Activated naive CD4-positive, alpha-beta T cell treated with anti-CD3 and anti-CD28 coated beads, Interleukin-2, amount 10 ng/mL, durations not matched to agents 7 days and 5 days (primary cell): ENCODE data around the gene NLGN1.

Source experiments
- CTCF ChIA-PET: fragments of 350-600 bp; sonication (Branson Sonifier 250); formaldehyde crosslinking; loops from one replicate; lab custom pipeline; 2021; ENCODE audit warnings: antibody characterized with exemption; lab: Charles Lee
- DNase-seq: peaks from one replicate; pipeline ENCODE4 v3.0.0-alpha.2; 2020
- H3K27ac Mint-ChIP-seq: one replicate; pipeline ENCODE4 v1.8.0; 2021; ENCODE audit warnings: mild to moderate bottlenecking, moderate library complexity, mixed read lengths
- H3K27me3 Mint-ChIP-seq: one replicate; pipeline ENCODE4 v1.8.0; 2021; ENCODE audit warnings: mild to moderate bottlenecking, mixed read lengths
- H3K36me3 Mint-ChIP-seq: one replicate; pipeline ENCODE4 v1.8.0; 2021; ENCODE audit warnings: mixed read lengths
- H3K4me1 Mint-ChIP-seq: one replicate; pipeline ENCODE4 v1.8.0; 2021; ENCODE audit warnings: mixed read lengths
- H3K4me3 Mint-ChIP-seq: one replicate; pipeline ENCODE4 v1.8.0; 2021; ENCODE audit warnings: mild to moderate bottlenecking, moderate library complexity, mixed read lengths
- H3K9me3 Mint-ChIP-seq: one replicate; pipeline ENCODE4 v1.8.0; 2021; ENCODE audit warnings: mixed read lengths

Gene NLGN1

GRCh38 chr3:173887888-173888287 is 490.3 kb downstream of the NLGN1 start:
- CTCF ChIA-PET: no interaction called here
- H3K4me3 Mint-ChIP-seq: no peak overlapping the region
- no peaks in the 10 kb centered on the region for H3K36me3 Mint-ChIP-seq
- no peaks in the 10 kb centered on the region for H3K27me3 Mint-ChIP-seq
- DNase-seq: no peak
- no peaks in the 10 kb centered on the region for H3K4me1 Mint-ChIP-seq
- H3K27ac Mint-ChIP-seq: no peak overlapping the region
- H3K9me3 Mint-ChIP-seq: no peaks in the 10 kb centered on the region

- no peak for DNase-seq
- CTCF ChIA-PET: no interaction called here
Observed at GRCh38 chr3:173889596-173889995, 492.1 kb downstream of the NLGN1 start.

GRCh38 chr3:173890091-173890490 is 492.5 kb downstream of the NLGN1 start:
- no peaks in the 10 kb centered on the region for H3K36me3 Mint-ChIP-seq
- peaks cover 1% of the 10 kb centered on the region for H3K9me3 Mint-ChIP-seq
- no peaks in the 10 kb centered on the region for H3K27me3 Mint-ChIP-seq
- DNase-seq: no peak
- H3K27ac Mint-ChIP-seq: no peak overlapping the region
- no peak overlapping the region for H3K4me3 Mint-ChIP-seq
- H3K4me1 Mint-ChIP-seq: no peaks in the 10 kb centered on the region
- CTCF ChIA-PET: no interaction called here

More at GRCh38 chr3:173889596-173889995, 492.1 kb downstream of the NLGN1 start:
- no peaks in the 10 kb centered on the region for H3K27me3 Mint-ChIP-seq
- no peak overlapping the region for H3K4me3 Mint-ChIP-seq
- H3K36me3 Mint-ChIP-seq: no peaks in the 10 kb centered on the region
- H3K4me1 Mint-ChIP-seq: no peaks in the 10 kb centered on the region
- no peaks in the 10 kb centered on the region for H3K9me3 Mint-ChIP-seq
- H3K27ac Mint-ChIP-seq: no peak overlapping the region

- H3K4me1 Mint-ChIP-seq: no peaks in the 10 kb centered on the region
- no peak overlapping the region for H3K27ac Mint-ChIP-seq
- no peak overlapping the region for H3K4me3 Mint-ChIP-seq
- DNase-seq: no peak
- peaks cover 2% of the 10 kb centered on the region for H3K9me3 Mint-ChIP-seq
- no peaks in the 10 kb centered on the region for H3K36me3 Mint-ChIP-seq
- H3K27me3 Mint-ChIP-seq: no peaks in the 10 kb centered on the region
- CTCF ChIA-PET: no interaction called here
Observed at GRCh38 chr3:173891272-173892100, 493.9 kb downstream of the NLGN1 start.

- DNase-seq: no peak
- Mint-ChIP-seq H3K27ac (no peak overlapping the region), H3K36me3 (no peaks in the 10 kb centered on the region), H3K9me3 (peaks cover 6% of the 10 kb centered on the region), H3K27me3 (no peaks in the 10 kb centered on the region), H3K4me3 (no peak overlapping the region), H3K4me1 (no peaks in the 10 kb centered on the region)
- CTCF ChIA-PET: no interaction called here
Observed at GRCh38 chr3:173892547-173892946, 495.0 kb downstream of the NLGN1 start.

- H3K27me3 Mint-ChIP-seq: no peaks in the 10 kb centered on the region
- no peak overlapping the region for H3K4me3 Mint-ChIP-seq
- no peak overlapping the region for H3K27ac Mint-ChIP-seq
- CTCF ChIA-PET: no interaction called here
- H3K36me3 Mint-ChIP-seq: no peaks in the 10 kb centered on the region
- H3K4me1 Mint-ChIP-seq: no peaks in the 10 kb centered on the region
- peaks cover 6% of the 10 kb centered on the region for H3K9me3 Mint-ChIP-seq
- DNase-seq: no peak
Observed at GRCh38 chr3:173893066-173893465, 495.5 kb downstream of the NLGN1 start.

GRCh38 chr3:173893835-173894234 is 496.3 kb downstream of the NLGN1 start:
- Mint-ChIP-seq H3K9me3 (peaks cover 6% of the 10 kb centered on the region), H3K4me1 (no peaks in the 10 kb centered on the region), H3K36me3 (no peaks in the 10 kb centered on the region), H3K27me3 (no peaks in the 10 kb centered on the region), H3K4me3 (no peak overlapping the region), H3K27ac (no peak overlapping the region)
- CTCF ChIA-PET: no interaction called here
- DNase-seq: no peak

GRCh38 chr3:173897631-173898030 is 500.1 kb downstream of the NLGN1 start:
- H3K4me1 Mint-ChIP-seq: no peaks in the 10 kb centered on the region
- H3K36me3 Mint-ChIP-seq: no peaks in the 10 kb centered on the region
- no peak for DNase-seq
- H3K9me3 Mint-ChIP-seq: peaks cover 6% of the 10 kb centered on the region
- H3K27me3 Mint-ChIP-seq: no peaks in the 10 kb centered on the region
- CTCF ChIA-PET: interaction anchor here (0.6 kb wide), 1 partner anchor 392 kb away, joined by 4 read pairs; no protein-coding TSS in a partner anchor
- H3K27ac Mint-ChIP-seq: no peak overlapping the region
- no peak overlapping the region for H3K4me3 Mint-ChIP-seq

- H3K36me3 Mint-ChIP-seq: no peaks in the 10 kb centered on the region
- no peaks in the 10 kb centered on the region for H3K27me3 Mint-ChIP-seq
- no peak overlapping the region for H3K4me3 Mint-ChIP-seq
- CTCF ChIA-PET: interaction anchor here (0.6 kb wide), 1 partner anchor 56 kb away, joined by 3 read pairs; no protein-coding TSS in a partner anchor
- H3K27ac Mint-ChIP-seq: no peak overlapping the region
- DNase-seq: no peak
- H3K9me3 Mint-ChIP-seq: peaks cover 2% of the 10 kb centered on the region
- no peaks in the 10 kb centered on the region for H3K4me1 Mint-ChIP-seq
Observed at GRCh38 chr3:173901649-173902048, 504.1 kb downstream of the NLGN1 start.

- Mint-ChIP-seq H3K36me3 (no peaks in the 10 kb centered on the region), H3K4me1 (no peaks in the 10 kb centered on the region), H3K4me3 (no peak overlapping the region), H3K27me3 (no peaks in the 10 kb centered on the region), H3K27ac (no peak overlapping the region), H3K9me3 (no peaks in the 10 kb centered on the region)
- CTCF ChIA-PET: no interaction called here
- no peak for DNase-seq
Observed at GRCh38 chr3:173902401-173902800, 504.9 kb downstream of the NLGN1 start.

GRCh38 chr3:173902871-173903270 is 505.3 kb downstream of the NLGN1 start:
- no peak for DNase-seq
- Mint-ChIP-seq H3K27ac (no peak overlapping the region), H3K27me3 (no peaks in the 10 kb centered on the region), H3K4me1 (no peaks in the 10 kb centered on the region), H3K4me3 (no peak overlapping the region), H3K9me3 (no peaks in the 10 kb centered on the region), H3K36me3 (no peaks in the 10 kb centered on the region)
- CTCF ChIA-PET: no interaction called here

- Mint-ChIP-seq H3K27me3 (no peaks in the 10 kb centered on the region), H3K36me3 (no peaks in the 10 kb centered on the region), H3K9me3 (no peaks in the 10 kb centered on the region), H3K4me1 (no peaks in the 10 kb centered on the region), H3K27ac (no peak overlapping the region), H3K4me3 (no peak overlapping the region)
- DNase-seq: no peak
- CTCF ChIA-PET: no interaction called here
Observed at GRCh38 chr3:173905381-173905780, 507.8 kb downstream of the NLGN1 start.

- CTCF ChIA-PET: no interaction called here
- Mint-ChIP-seq H3K27me3 (no peaks in the 10 kb centered on the region), H3K36me3 (no peaks in the 10 kb centered on the region), H3K27ac (no peak overlapping the region), H3K4me3 (no peak overlapping the region), H3K9me3 (no peaks in the 10 kb centered on the region), H3K4me1 (no peaks in the 10 kb centered on the region)
- DNase-seq: no peak
Observed at GRCh38 chr3:173911446-173911845, 513.9 kb downstream of the NLGN1 start.

GRCh38 chr3:173912126-173912525 is 514.6 kb downstream of the NLGN1 start:
- no peak overlapping the region for H3K4me3 Mint-ChIP-seq
- H3K27me3 Mint-ChIP-seq: no peaks in the 10 kb centered on the region
- no peak for DNase-seq
- H3K27ac Mint-ChIP-seq: no peak overlapping the region
- H3K4me1 Mint-ChIP-seq: no peaks in the 10 kb centered on the region
- CTCF ChIA-PET: no interaction called here
- H3K36me3 Mint-ChIP-seq: no peaks in the 10 kb centered on the region
- no peaks in the 10 kb centered on the region for H3K9me3 Mint-ChIP-seq

- CTCF ChIA-PET: no interaction called here
- H3K9me3 Mint-ChIP-seq: no peaks in the 10 kb centered on the region
- H3K27ac Mint-ChIP-seq: no peak overlapping the region
- no peak overlapping the region for H3K4me3 Mint-ChIP-seq
- no peaks in the 10 kb centered on the region for H3K4me1 Mint-ChIP-seq
- no peaks in the 10 kb centered on the region for H3K36me3 Mint-ChIP-seq
- DNase-seq: no peak
- no peaks in the 10 kb centered on the region for H3K27me3 Mint-ChIP-seq
Observed at GRCh38 chr3:173913397-173913796, 515.9 kb downstream of the NLGN1 start.
